ENCODE measurements around the gene OR52L1.
"Not testable (repeated sequence)": the region's sequence is repeated elsewhere in the genome, so short reads cannot be mapped to it uniquely, and the experiment has no call there.

Gene OR52L1

DNA sequence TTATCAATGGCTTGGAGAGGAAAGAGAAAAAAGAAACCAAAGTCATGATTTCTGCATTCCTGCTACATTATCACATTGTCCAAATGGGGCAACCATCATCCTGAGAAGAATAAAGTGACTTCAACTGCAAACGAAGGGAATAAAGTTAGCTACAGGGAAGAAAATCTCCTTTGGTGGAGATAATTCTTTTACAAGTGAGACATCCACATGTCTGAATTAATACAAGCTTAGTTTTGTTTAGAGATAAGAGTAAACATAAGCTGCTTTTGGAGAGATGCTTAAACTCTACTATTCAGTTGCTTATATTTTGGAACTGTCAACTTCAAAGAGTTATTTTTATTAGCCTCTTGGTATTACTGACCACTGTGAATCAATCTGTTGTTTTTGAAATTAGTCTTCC lies at the start of gene OR52L1:
TSS of gene OR52L1 (minus strand) at position 101 of the 400 bp plus-strand sequence. CDS start at position 46, 55 bp downstream.
- DNase-seq, result no peak

DNA sequence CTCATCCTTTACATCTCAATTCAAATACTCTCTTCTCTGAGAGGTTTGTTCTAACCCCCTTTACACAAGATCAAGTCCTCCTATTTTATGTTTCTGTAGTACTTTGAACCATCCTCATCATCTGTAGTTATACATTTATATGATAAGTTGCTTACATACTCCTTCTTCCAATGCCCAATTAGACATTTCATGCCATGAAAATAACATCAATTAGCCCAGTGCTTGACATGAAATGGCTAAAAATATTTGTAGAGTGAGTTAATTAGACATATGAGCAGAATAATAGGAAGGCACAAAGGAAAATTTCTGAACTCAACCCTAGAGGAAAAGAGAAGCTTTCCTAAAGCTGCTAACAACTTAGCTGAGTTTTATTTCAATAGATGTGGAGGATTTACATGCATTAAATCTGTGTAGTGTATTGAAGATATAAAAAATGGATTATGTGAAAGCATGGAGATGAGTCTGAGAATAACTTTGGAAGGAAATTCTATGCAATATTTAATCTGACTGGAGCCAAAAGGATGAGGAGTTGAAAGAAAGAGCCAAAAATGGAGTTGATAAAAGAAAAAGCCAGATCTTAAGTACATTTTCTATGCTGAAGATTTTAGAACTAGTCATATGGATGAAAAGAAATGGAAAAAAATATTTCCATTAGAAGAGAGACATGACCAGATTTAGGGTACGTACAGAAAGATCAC lies 44.1 kb upstream of the OR52L1 start, which contains the start of gene OR56A1:
TSS of gene OR56A1 (minus strand) at position 51 of the 698 bp plus-strand sequence. CDS start 3,066 bp downstream, outside the sequence.
- DNase-seq, result no peak

GRCh38 chr11:6027501-6027900 lies 40.7 kb upstream of the OR52L1 start:
- no peak for DNase-seq

DNA sequence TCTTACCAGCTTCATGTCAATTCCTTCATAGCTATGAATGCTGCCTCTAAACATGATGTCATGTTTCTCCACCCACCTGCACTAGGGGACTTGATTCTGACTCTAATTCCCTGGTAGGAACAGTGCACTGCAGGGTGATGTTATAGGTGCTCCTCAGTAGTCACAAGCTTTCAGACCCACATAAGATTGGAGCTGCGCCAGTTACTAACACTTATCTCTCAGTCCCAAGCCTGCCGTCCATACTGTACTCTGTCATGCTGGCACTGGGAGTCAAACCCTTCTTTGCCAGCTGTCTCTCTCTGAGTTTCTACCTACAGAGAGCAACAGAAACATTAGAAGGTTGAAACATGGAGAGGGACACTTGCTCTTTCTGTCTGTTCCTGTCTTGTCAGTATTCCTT lies 38.3 kb upstream of the OR52L1 start:
- no peak for DNase-seq

- no peak for DNase-seq
Observed at GRCh38 chr11:6022956-6023355, 36.2 kb upstream of the OR52L1 start.

DNA sequence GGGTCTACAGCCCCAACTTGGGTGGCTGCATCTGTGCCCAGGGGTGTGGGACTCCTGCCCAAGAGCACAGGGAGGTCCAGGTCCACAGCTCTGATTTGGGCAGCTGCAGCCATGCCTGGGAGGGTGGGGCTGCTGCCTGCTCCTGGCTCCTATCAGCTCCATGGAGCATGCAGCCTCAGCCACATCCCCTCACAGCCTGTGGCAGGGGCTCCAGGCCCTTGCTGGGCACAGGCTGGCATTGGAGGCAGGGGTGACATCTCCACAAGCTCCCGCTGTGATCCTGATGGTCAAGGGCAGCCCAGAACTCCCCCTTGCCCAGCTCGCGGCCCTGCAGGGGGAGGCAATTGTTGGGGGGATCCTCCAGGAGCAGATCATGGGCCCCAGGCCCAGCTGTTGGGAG lies 26.3 kb upstream of the OR52L1 start:
- DNase-seq, result no peak

- no peak for DNase-seq
Observed at GRCh38 chr11:6012035-6012668, 25.4 kb upstream of the OR52L1 start.

DNA sequence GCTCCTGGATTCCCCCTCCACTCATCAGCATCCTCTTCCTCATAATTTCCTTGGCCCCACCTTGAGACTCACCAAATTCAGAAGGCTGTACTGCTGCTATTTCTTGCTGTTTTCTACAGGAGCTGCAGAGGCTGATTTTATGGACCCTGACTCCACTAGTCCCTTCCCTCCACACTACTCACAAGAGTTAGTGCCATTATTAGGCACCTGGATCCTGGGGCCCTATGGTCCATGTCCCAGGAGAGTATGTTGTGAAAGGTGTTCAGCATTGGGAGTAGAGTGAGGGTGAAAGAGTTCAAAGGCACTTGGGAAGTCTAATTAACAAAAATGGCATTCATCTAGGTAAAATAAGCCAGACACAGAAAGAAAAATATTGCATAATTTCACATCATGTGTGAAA lies 20.1 kb upstream of the OR52L1 start, which contains the start of gene OR56A4:
TSS of gene OR56A4 (minus strand) at position 101 of the 400 bp plus-strand sequence. CDS start 3,954 bp downstream, outside the sequence.
- no peak for DNase-seq

GRCh38 chr11:6006395-6006794 lies 19.6 kb upstream of the OR52L1 start:
- DNase-seq, result no peak

- DNase-seq, result no peak
Observed at GRCh38 chr11:6002202-6002699, 15.5 kb upstream of the OR52L1 start.

GRCh38 chr11:5994791-5995190 lies 8.0 kb upstream of the OR52L1 start:
- no peak for DNase-seq

DNA sequence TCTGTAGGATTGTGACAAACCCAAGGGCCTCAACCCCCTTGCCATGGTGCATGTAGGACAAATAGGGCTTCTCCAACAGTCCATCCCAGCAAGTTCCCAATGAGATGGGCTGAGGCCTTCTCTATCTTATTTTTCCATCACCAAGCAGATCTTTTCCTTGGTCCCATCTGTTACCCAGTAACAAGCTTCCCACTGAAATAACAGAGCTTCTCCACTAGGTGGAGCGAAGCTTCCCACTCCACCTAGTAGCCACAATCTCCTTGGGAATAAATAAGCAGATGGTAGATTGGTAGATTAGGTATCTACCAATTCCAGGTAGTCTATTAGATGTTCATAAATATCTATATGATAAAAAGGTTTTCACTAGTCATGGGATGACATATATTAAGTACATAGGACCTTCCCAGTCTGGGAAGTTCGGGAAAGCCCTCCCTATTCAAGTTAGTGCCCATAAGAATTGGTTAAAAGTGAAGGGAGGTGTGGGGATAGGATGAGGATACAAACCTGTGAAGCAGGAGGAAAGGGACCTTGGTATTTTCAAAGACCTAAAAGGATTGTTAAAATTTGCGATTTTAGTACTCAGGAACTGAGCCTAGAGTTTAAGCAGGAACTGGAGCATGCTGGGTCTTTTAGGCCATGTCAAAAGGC lies 5.9 kb upstream of the OR52L1 start:
- DNase-seq, result no peak

DNA sequence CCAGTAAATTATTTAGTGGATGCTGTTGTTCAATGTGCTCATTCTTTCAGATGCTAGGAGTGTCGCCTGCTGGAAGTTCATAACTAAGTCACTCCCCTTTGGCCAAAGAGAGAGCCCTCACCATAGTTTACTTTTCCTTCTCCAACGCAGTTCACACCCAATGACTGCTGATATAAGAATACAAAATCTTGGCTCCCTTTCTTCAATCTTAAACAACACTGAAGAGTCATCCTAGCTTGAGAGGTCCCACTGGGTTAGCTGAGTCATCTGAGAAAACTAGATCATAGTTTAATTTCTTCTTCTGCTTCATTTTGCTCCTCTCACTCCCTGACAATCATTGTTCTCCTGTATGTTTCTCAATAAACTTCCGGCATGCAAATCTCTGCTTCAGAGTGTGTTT lies 5.4 kb upstream of the OR52L1 start:
- no peak for DNase-seq

GRCh38 chr11:5989203-5989602 lies 2.4 kb upstream of the OR52L1 start:
- no peak for DNase-seq

- DNase-seq, result no peak
Observed at GRCh38 chr11:5983443-5983842, 3.3 kb downstream of the OR52L1 start.

GRCh38 chr11:5973530-5973929 lies 13.3 kb downstream of the OR52L1 start:
- DNase-seq, result no peak

DNA sequence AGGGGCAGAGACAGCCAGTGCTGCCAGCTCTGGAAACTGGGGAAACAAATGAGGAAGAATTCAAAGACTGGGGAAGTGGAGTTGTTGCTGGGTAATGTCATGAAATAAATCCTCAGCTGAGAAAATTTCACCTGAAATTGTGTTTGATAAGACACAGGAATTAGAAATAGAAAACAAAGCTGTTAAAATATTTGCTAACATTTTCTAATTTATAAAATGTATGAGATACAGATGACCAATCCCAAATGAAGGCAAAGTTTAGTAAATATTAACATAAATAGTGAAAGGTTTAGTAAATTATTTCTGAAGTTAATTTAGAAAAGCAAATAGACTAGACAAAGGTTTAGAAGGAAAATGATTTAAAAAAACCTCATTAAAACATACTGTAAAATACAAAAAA lies 18.4 kb downstream of the OR52L1 start, which contains the start of gene OR56A5:
TSS of gene OR56A5 (minus strand) at position 101 of the 400 bp plus-strand sequence. CDS start at position 101, 0 bp downstream.
- DNase-seq, result no peak

DNA sequence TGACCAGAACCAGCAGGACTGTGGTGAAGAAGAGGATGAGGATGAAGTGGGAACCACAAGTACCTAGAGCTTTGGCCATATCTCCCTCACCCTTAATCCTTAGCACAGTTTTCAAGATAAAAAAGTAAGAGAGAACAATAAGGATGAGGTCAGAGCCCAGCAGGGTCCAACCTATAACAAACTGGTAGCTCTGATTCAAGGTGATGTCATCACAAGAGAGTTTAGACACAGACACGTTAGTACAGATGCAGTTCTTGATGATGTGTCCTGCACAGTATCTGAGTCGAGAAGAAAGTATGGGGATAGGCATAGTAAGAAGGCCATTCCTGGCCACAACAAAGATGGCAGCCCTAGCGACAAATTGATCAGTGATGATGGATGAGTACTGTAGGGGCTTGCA lies 19.1 kb downstream of the OR52L1 start:
- no peak for DNase-seq

- no peak for DNase-seq
Observed at GRCh38 chr11:5966958-5967357, 19.8 kb downstream of the OR52L1 start.

- not testable (repeated sequence) for DNase-seq
Observed at GRCh38 chr11:5960704-5961320, 26.0 kb downstream of the OR52L1 start.

GRCh38 chr11:5955586-5955985 lies 31.2 kb downstream of the OR52L1 start:
- DNase-seq, result no peak

- DNase-seq, result no peak
Observed at GRCh38 chr11:5941951-5942350, 44.8 kb downstream of the OR52L1 start, which contains the start of gene OR56A3. OR56A3 (plus strand) TSS chr11:5942251; CDS start chr11:5947347, 5,096 bp downstream.

DNA sequence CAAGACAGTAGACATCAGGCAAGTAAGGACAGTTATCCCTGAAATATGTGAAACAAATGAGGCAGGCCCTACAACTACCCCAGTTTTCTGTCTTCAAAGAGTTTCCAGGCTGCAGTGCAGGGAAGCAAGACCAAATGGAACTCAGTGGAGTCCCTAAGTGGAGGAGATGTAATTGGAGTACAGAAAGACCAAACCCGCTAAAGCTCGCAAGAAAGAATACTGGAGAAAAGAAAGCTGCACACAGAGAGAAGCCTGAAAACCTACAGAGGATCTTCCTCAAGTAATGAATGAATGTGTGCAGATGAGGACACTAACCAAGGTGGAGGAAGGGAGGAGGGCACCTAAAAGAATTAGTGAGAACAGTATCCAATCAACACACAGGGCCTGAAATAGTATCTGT lies 46.0 kb downstream of the OR52L1 start:
- no peak for DNase-seq

All from activated effector memory CD4-positive, alpha-beta T cell treated with Interleukin-2 at 50 U/mL for 16 hours (primary cell).